NB4 (cell line): ENCODE data around the gene PRKAG3.

Experiments
- CTCF ChIP-seq: IDR thresholded peaks from one replicate; pipeline ENCODE4 v1.5.1; 2012; ENCODE audit warnings: low read depth, low read length
- MYC ChIP-seq: IDR thresholded peaks from 2 replicates; pipeline ENCODE4 v1.6.1; 2011; ENCODE audit warnings: low read depth, low read length
- POLR2A ChIP-seq: IDR thresholded peaks from 2 replicates; pipeline ENCODE4 v1.6.1; 2011; ENCODE audit warnings: mild to moderate bottlenecking; ENCODE audit not compliant: insufficient read length; ENCODE audit errors: extremely low read depth
- TF ChIP-seq, protein P1 (sequence below): IDR thresholded peaks from 2 replicates; pipeline ENCODE4 v1.6.1; 2011; ENCODE audit warnings: low read depth, low read length

DNA sequence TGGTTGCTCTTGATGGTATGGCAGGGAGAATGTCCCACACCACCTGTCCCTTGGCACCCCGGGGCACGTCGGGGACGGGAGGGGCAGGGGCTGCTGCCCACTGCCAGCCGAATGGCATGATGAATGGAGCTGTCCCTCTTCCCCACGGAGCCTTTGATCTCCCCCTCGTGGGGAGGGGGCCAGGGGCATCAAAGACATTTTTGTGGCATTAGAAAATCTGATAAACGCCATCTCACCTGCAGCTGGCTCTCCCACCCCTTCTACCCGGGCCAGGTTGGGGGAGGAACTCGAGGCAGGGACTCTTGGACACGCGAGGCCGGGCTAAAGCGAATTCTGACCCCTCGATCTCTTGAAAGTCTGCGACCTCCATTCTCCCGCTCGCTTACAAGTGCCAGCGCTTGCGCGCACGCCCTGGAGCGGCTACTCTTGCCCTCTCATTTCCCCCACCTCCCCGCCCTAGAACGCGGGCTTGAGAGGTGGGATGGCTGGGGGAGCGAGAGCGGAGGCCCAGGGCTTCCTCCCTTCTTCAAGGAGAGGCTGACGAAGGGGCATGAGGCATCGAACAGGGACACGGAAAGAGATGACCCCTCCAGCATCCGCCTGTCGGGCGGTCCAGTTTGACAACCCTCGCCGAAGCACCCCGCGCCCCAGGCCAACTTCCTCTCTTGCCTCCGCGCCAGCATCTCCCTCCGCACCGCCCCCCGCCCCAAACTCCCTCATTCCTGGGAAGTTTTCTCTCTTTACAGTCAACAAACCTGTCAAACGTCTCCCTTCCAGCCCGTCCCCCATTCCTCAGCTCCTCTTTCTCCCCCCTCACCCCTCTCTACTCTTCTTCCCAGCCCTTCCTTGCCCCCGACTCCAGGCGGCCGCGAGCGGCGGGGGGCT, 27.3 kb upstream of the PRKAG3 start:
- TF ChIP-seq POLR2A (no peak), CTCF (no peak), MYC (no peak)
- TF ChIP-seq, protein P1, sequence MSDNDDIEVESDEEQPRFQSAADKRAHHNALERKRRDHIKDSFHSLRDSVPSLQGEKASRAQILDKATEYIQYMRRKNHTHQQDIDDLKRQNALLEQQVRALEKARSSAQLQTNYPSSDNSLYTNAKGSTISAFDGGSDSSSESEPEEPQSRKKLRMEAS = no peak
